H9 (cell line): ENCODE measurements around the gene SSB. TPM values are rescaled to one million over a fixed set of nuclear protein-coding genes. Genes with fewer than 3 reads are reported as not detected.

Experiments
- DNase-seq: peaks from one replicate; pipeline ENCODE4 v3.0.0-alpha.2; 2017
- H2AFZ ChIP-seq: one replicate; pipeline ENCODE4 v1.6.1; 2013; ENCODE audit warnings: mild to moderate bottlenecking, low read length, control low read depth, moderate library complexity
- H2AK5ac ChIP-seq: 2 replicates; pipeline ENCODE4 v1.6.1; 2013; ENCODE audit warnings: low read length, control low read depth, mixed read lengths; ENCODE audit not compliant: insufficient read length
- H2BK120ac ChIP-seq: one replicate; pipeline ENCODE4 v1.6.1; 2013; ENCODE audit warnings: low read depth, mild to moderate bottlenecking, low read length, control low read depth, inconsistent platforms; ENCODE audit not compliant: poor library complexity, severe bottlenecking
- H2BK12ac ChIP-seq: 2 replicates; pipeline ENCODE4 v1.6.1; 2013; ENCODE audit warnings: low read length, control low read depth, mixed read lengths, low read depth; ENCODE audit not compliant: insufficient read length
- H2BK15ac ChIP-seq: 2 replicates; pipeline ENCODE4 v1.6.1; 2013; ENCODE audit warnings: low read depth, low read length, control low read depth
- H2BK20ac ChIP-seq: one replicate; pipeline ENCODE4 v1.6.1; 2013; ENCODE audit warnings: low read depth, mild to moderate bottlenecking, low read length, control low read depth, inconsistent platforms; ENCODE audit not compliant: poor library complexity, severe bottlenecking
- H2BK5ac ChIP-seq: 2 replicates; pipeline ENCODE4 v1.6.1; 2013; ENCODE audit warnings: low read length, control low read depth, mixed read lengths; ENCODE audit not compliant: insufficient read length
- H3K14ac ChIP-seq: 2 replicates; pipeline ENCODE4 v1.6.1; 2013; ENCODE audit warnings: low read length, control low read depth; ENCODE audit not compliant: insufficient read depth
- H3K18ac ChIP-seq: 2 replicates; pipeline ENCODE4 v1.6.1; 2013; ENCODE audit warnings: low read depth, mild to moderate bottlenecking, mixed read lengths, low read length, control low read depth; ENCODE audit not compliant: insufficient read length
- H3K23ac ChIP-seq: 2 replicates; pipeline ENCODE4 v1.6.1; 2013; ENCODE audit warnings: low read length, control low read depth, mixed read lengths, low read depth; ENCODE audit not compliant: insufficient read length
- H3K23me2 ChIP-seq: 2 replicates; pipeline ENCODE4 v1.6.1; 2013; ENCODE audit warnings: low read depth, mild to moderate bottlenecking, mixed read lengths, low read length, control low read depth; ENCODE audit not compliant: insufficient read length, poor library complexity, severe bottlenecking
- H3K27ac ChIP-seq: 2 replicates; pipeline ENCODE4 v1.5.1; 2013; ENCODE audit warnings: low read length, control low read depth, mixed read lengths, low read depth; ENCODE audit not compliant: insufficient read length
- H3K27me3 ChIP-seq: 2 replicates; pipeline ENCODE4 v1.6.1; 2013; ENCODE audit warnings: low read length, control low read depth, inconsistent platforms; ENCODE audit not compliant: insufficient read depth
- H3K4ac ChIP-seq: 2 replicates; pipeline ENCODE4 v1.6.1; 2013; ENCODE audit warnings: low read depth, mild to moderate bottlenecking, control low read depth, inconsistent platforms, low read length, moderate library complexity
- H3K4me1 ChIP-seq: 2 replicates; pipeline ENCODE4 v1.6.1; 2013; ENCODE audit warnings: low read length, control low read depth, inconsistent platforms; ENCODE audit not compliant: insufficient read depth
- H3K4me2 ChIP-seq: 2 replicates; pipeline ENCODE4 v1.6.1; 2013; ENCODE audit warnings: low read length, control low read depth, mixed read lengths; ENCODE audit not compliant: insufficient read length, insufficient read depth
- H3K56ac ChIP-seq: 2 replicates; pipeline ENCODE4 v1.6.1; 2013; ENCODE audit warnings: low read depth, mild to moderate bottlenecking, mixed read lengths, low read length, control low read depth; ENCODE audit not compliant: insufficient read length
- H3K79me1 ChIP-seq: 2 replicates; pipeline ENCODE4 v1.6.1; 2013; ENCODE audit warnings: low read depth, mild to moderate bottlenecking, moderate library complexity, low read length, control low read depth, inconsistent platforms; ENCODE audit not compliant: insufficient read depth, poor library complexity, severe bottlenecking
- H3K79me2 ChIP-seq: 2 replicates; pipeline ENCODE4 v1.6.1; 2013; ENCODE audit warnings: low read length, control low read depth, inconsistent platforms; ENCODE audit not compliant: insufficient read depth
- H3K9ac ChIP-seq: 2 replicates; pipeline ENCODE4 v1.6.1; 2013; ENCODE audit warnings: low read length, control low read depth, mixed read lengths; ENCODE audit not compliant: insufficient read length; ENCODE audit errors: extremely low read depth
- H3K9me3 ChIP-seq: one replicate; pipeline ENCODE4 v1.6.1; 2013; ENCODE audit warnings: low read depth, low read length, inconsistent platforms; ENCODE audit not compliant: control insufficient read depth
- H3T11ph ChIP-seq: one replicate; pipeline ENCODE4 v1.6.1; 2013; ENCODE audit warnings: mild to moderate bottlenecking, low read length, control low read depth, inconsistent platforms
- H4K20me1 ChIP-seq: one replicate; pipeline ENCODE4 v1.6.1; 2013; ENCODE audit not compliant: control insufficient read depth, insufficient read length, insufficient read depth
- H4K5ac ChIP-seq: 2 replicates; pipeline ENCODE4 v1.6.1; 2013; ENCODE audit warnings: low read depth, mild to moderate bottlenecking, mixed read lengths, low read length, control low read depth; ENCODE audit not compliant: insufficient read length
- H4K8ac ChIP-seq: replicated peaks from 2 replicates; pipeline ENCODE4 v1.6.1; 2013; ENCODE audit warnings: low read length, control low read depth, mixed read lengths, low read depth; ENCODE audit not compliant: insufficient read length
- H4K91ac ChIP-seq: 2 replicates; pipeline ENCODE4 v1.6.1; 2013; ENCODE audit warnings: low read depth, mild to moderate bottlenecking, moderate library complexity, mixed read lengths, low read length, control low read depth; ENCODE audit not compliant: insufficient read length
- H3K27ac Mint-ChIP-seq, 3 experiments: 2 replicates in 2 of 3; 3 replicates in 1 of 3; pipeline ENCODE4 v1.8.0; 2020 to 2021; ENCODE audit warnings: mixed read lengths in 3 of 3, mild to moderate bottlenecking in 1 of 3, moderate library complexity in 1 of 3
- H3K27me3 Mint-ChIP-seq: 2 replicates; pipeline ENCODE4 v1.8.0; 2021; ENCODE audit warnings: low read depth, mild to moderate bottlenecking, moderate library complexity, mixed read lengths
- H3K36me3 Mint-ChIP-seq, 3 experiments: 2 replicates in 2 of 3; 3 replicates in 1 of 3; pipeline ENCODE4 v1.8.0; 2020 to 2021; ENCODE audit warnings: low read depth in 3 of 3, mixed read lengths in 3 of 3; ENCODE audit not compliant: insufficient read depth in 1 of 3
- H3K4me1 Mint-ChIP-seq, 2 experiments: 2 replicates each; pipeline ENCODE4 v1.8.0; 2020; ENCODE audit warnings: mixed read lengths in 2 of 2
- H3K4me3 Mint-ChIP-seq, 2 experiments: 2 replicates in 1 of 2; 3 replicates in 1 of 2; pipeline ENCODE4 v1.8.0; 2020 to 2021; ENCODE audit warnings: mild to moderate bottlenecking in 2 of 2, mixed read lengths in 2 of 2, moderate library complexity in 1 of 2
- H3K9me3 Mint-ChIP-seq, 2 experiments: 2 replicates in 1 of 2; 3 replicates in 1 of 2; pipeline ENCODE4 v1.8.0; 2020; ENCODE audit warnings: mild to moderate bottlenecking in 2 of 2, mixed read lengths in 2 of 2, moderate library complexity in 1 of 2
- CTCF ChIP-seq: fragments of 200-600 bp; sonication (generic); conservative IDR thresholded peaks from 3 replicates; pipeline ENCODE4 v1.8.0; 2021; ENCODE audit warnings: antibody characterized with exemption, mild to moderate bottlenecking
- WGBS: extraction: QIAGEN DNeasy Blood & Tissue Kit; methylation state at CpG from one replicate; pipeline ENCODE4 v1.1.7; 2013; ENCODE audit warnings: missing lambda C conversion rate, low lambda C conversion rate, mixed read lengths; ENCODE audit not compliant: insufficient read length; ENCODE audit errors: extremely low coverage; 5-methylcytosine and 5-hydroxymethylcytosine counted together
- total RNA-seq: library from RNA; stranded (reverse); gene quantifications from 2 replicates; pipeline ENCODE4 v1.2.1, GENCODE V29; 2021

The SSB gene
- total RNA-seq, 1 experiment from 2014 or later, result 248 TPM

GRCh38 chr2:169834401-169834800, 35.7 kb downstream of the SSB start:
- no peaks in the 10 kb centered on the region for H3K23me2 ChIP-seq
- DNase-seq, result no peak
- no peaks in the 10 kb centered on the region for H3K9me3 ChIP-seq
- H2AFZ ChIP-seq, result no peak overlapping the region
- H3K27ac ChIP-seq, result no peak overlapping the region
- H3T11ph ChIP-seq, result no peak overlapping the region
- H3K4me3 Mint-ChIP-seq, result no peak overlapping the region
- no peak overlapping the region for H3K4me2 ChIP-seq
- no peak overlapping the region for H2BK15ac ChIP-seq
- no peak overlapping the region for H2AK5ac ChIP-seq
- H3K36me3 Mint-ChIP-seq, result peaks cover 9 to 21% (median 10%) of the 10 kb centered on the region in 3 experiments
- H2BK5ac ChIP-seq, result no peak overlapping the region
- no peak overlapping the region for H3K4ac ChIP-seq
- peaks cover 8% of the 10 kb centered on the region for H3K79me1 ChIP-seq
- no peak overlapping the region for H2BK120ac ChIP-seq
- no CpG with 5 or more reads among the region's 1 CpG for WGBS
- H3K27me3 ChIP-seq, result no peaks in the 10 kb centered on the region
- no peak overlapping the region for H3K56ac ChIP-seq
- H3K9ac ChIP-seq, result no peak overlapping the region
- H3K14ac ChIP-seq, result no peak overlapping the region
- H3K18ac ChIP-seq, result no peak overlapping the region
- no peak overlapping the region for H4K91ac ChIP-seq
- H3K79me2 ChIP-seq, result peaks cover 6% of the 10 kb centered on the region
- no peaks in the 10 kb centered on the region; the same call in 1 of the 2 replicates for H3K27me3 Mint-ChIP-seq
- no peak overlapping the region for H3K27ac Mint-ChIP-seq
- TF ChIP-seq CTCF, result no peak
- H2BK12ac ChIP-seq, result no peak overlapping the region
- H4K8ac ChIP-seq, result no peak overlapping the region
- peaks cover 0 to 4% of the 10 kb centered on the region in 2 experiments; a peak in 1 of 4 replicates for H3K4me1 Mint-ChIP-seq
- H4K20me1 ChIP-seq, result no peaks in the 10 kb centered on the region
- H3K9me3 Mint-ChIP-seq, result peaks cover 0 to 4% of the 10 kb centered on the region in 2 experiments; a peak in 2 of 5 replicates
- H3K4me1 ChIP-seq, result no peaks in the 10 kb centered on the region
- no peak overlapping the region for H4K5ac ChIP-seq
- no peak overlapping the region for H2BK20ac ChIP-seq
- no peak overlapping the region for H3K23ac ChIP-seq
